ENCODE data around the gene KDM4B. TPM values are rescaled to one million over a fixed set of nuclear protein-coding genes. Genes with fewer than 3 reads are reported as not detected.
A peak's percentile ranks its signal among the peaks of the same experiment; 100 is the strongest.

KDM4B gene
- total RNA-seq, 2 donors from 2014 or later, result 33.8 to 83.5 TPM

GRCh38 chr19:5048091-5048726, 79.3 kb downstream of the KDM4B start:
- Mint-ChIP-seq H3K27ac (no peak overlapping the region), H3K36me3 (ENCODE audit: low read depth) (peaks cover 9% of the 10 kb centered on the region), H3K27me3 (no peaks in the 10 kb centered on the region), H3K9me3 (no peaks in the 10 kb centered on the region), H3K4me1 (peaks cover 4% of the 10 kb centered on the region), H3K4me3 (no peak overlapping the region)
- ATAC-seq (replicated peaks), result peak; percentile 79

- ATAC-seq (replicated peaks), result no peak
- H3K9me3 Mint-ChIP-seq, result no peaks in the 10 kb centered on the region
- no peaks in the 10 kb centered on the region for H3K27me3 Mint-ChIP-seq
- H3K4me3 Mint-ChIP-seq, result no peak overlapping the region
- peaks cover 11% of the 10 kb centered on the region for H3K36me3 Mint-ChIP-seq (ENCODE audit: low read depth)
- no peak overlapping the region for H3K27ac Mint-ChIP-seq
- H3K4me1 Mint-ChIP-seq, result peaks cover 4% of the 10 kb centered on the region
Observed at GRCh38 chr19:5048727-5049553, 80.0 kb downstream of the KDM4B start.

- no peaks in the 10 kb centered on the region for H3K9me3 Mint-ChIP-seq
- no peaks in the 10 kb centered on the region for H3K27me3 Mint-ChIP-seq
- ATAC-seq (replicated peaks), result no peak
- H3K36me3 Mint-ChIP-seq (ENCODE audit: low read depth), result peaks cover 16% of the 10 kb centered on the region
- no peak overlapping the region for H3K27ac Mint-ChIP-seq
- peaks cover 1% of the 10 kb centered on the region for H3K4me1 Mint-ChIP-seq
- no peak overlapping the region for H3K4me3 Mint-ChIP-seq
Observed at GRCh38 chr19:5049561-5049960, 80.6 kb downstream of the KDM4B start.

- Mint-ChIP-seq H3K36me3 (ENCODE audit: low read depth) (peaks cover 16% of the 10 kb centered on the region), H3K27me3 (no peaks in the 10 kb centered on the region), H3K4me1 (no peaks in the 10 kb centered on the region), H3K9me3 (no peaks in the 10 kb centered on the region), H3K27ac (no peak overlapping the region), H3K4me3 (no peak overlapping the region)
- no peak for ATAC-seq (replicated peaks)
Observed at GRCh38 chr19:5050067-5050656, 81.2 kb downstream of the KDM4B start.

GRCh38 chr19:5050905-5051304, 82.0 kb downstream of the KDM4B start:
- Mint-ChIP-seq H3K36me3 (ENCODE audit: low read depth) (peaks cover 19% of the 10 kb centered on the region), H3K9me3 (no peaks in the 10 kb centered on the region), H3K4me1 (no peaks in the 10 kb centered on the region), H3K27me3 (no peaks in the 10 kb centered on the region), H3K27ac (no peak overlapping the region), H3K4me3 (no peak overlapping the region)
- ATAC-seq (replicated peaks), result no peak

GRCh38 chr19:5051619-5052018, 82.7 kb downstream of the KDM4B start:
- no peaks in the 10 kb centered on the region for H3K9me3 Mint-ChIP-seq
- no peak overlapping the region for H3K27ac Mint-ChIP-seq
- H3K36me3 Mint-ChIP-seq (ENCODE audit: low read depth), result peaks cover 21% of the 10 kb centered on the region
- no peak for ATAC-seq (replicated peaks)
- no peaks in the 10 kb centered on the region for H3K4me1 Mint-ChIP-seq
- H3K4me3 Mint-ChIP-seq, result no peak overlapping the region
- H3K27me3 Mint-ChIP-seq, result no peaks in the 10 kb centered on the region

GRCh38 chr19:5052515-5052914, 83.6 kb downstream of the KDM4B start:
- Mint-ChIP-seq H3K4me3 (no peak overlapping the region), H3K36me3 (ENCODE audit: low read depth) (peaks cover 20% of the 10 kb centered on the region), H3K4me1 (no peaks in the 10 kb centered on the region), H3K9me3 (no peaks in the 10 kb centered on the region), H3K27me3 (no peaks in the 10 kb centered on the region), H3K27ac (no peak overlapping the region)
- no peak for ATAC-seq (replicated peaks)

- no peaks in the 10 kb centered on the region for H3K9me3 Mint-ChIP-seq
- no peak for ATAC-seq (replicated peaks)
- H3K27me3 Mint-ChIP-seq, result no peaks in the 10 kb centered on the region
- no peak overlapping the region for H3K4me3 Mint-ChIP-seq
- no peaks in the 10 kb centered on the region for H3K4me1 Mint-ChIP-seq
- no peak overlapping the region for H3K27ac Mint-ChIP-seq
- peaks cover 23% of the 10 kb centered on the region for H3K36me3 Mint-ChIP-seq (ENCODE audit: low read depth)
Observed at GRCh38 chr19:5052945-5053485, 84.1 kb downstream of the KDM4B start.

- H3K27ac Mint-ChIP-seq, result no peak overlapping the region
- no peaks in the 10 kb centered on the region for H3K27me3 Mint-ChIP-seq
- no peak overlapping the region for H3K4me3 Mint-ChIP-seq
- no peaks in the 10 kb centered on the region for H3K9me3 Mint-ChIP-seq
- H3K36me3 Mint-ChIP-seq (ENCODE audit: low read depth), result peaks cover 23% of the 10 kb centered on the region
- H3K4me1 Mint-ChIP-seq, result no peaks in the 10 kb centered on the region
- ATAC-seq (replicated peaks), result no peak
Observed at GRCh38 chr19:5053661-5054060, 84.7 kb downstream of the KDM4B start.

- Mint-ChIP-seq H3K4me3 (no peak overlapping the region), H3K9me3 (no peaks in the 10 kb centered on the region), H3K27ac (no peak overlapping the region), H3K4me1 (no peaks in the 10 kb centered on the region), H3K27me3 (no peaks in the 10 kb centered on the region), H3K36me3 (ENCODE audit: low read depth) (peaks cover 23% of the 10 kb centered on the region)
- ATAC-seq (replicated peaks), result no peak
Observed at GRCh38 chr19:5054551-5055456, 85.9 kb downstream of the KDM4B start.

GRCh38 chr19:5055457-5055776, 86.5 kb downstream of the KDM4B start:
- no peaks in the 10 kb centered on the region for H3K27me3 Mint-ChIP-seq
- H3K36me3 Mint-ChIP-seq (ENCODE audit: low read depth), result peaks cover 23% of the 10 kb centered on the region
- no peak for ATAC-seq (replicated peaks)
- no peak overlapping the region for H3K27ac Mint-ChIP-seq
- H3K9me3 Mint-ChIP-seq, result no peaks in the 10 kb centered on the region
- no peaks in the 10 kb centered on the region for H3K4me1 Mint-ChIP-seq
- H3K4me3 Mint-ChIP-seq, result no peak overlapping the region

GRCh38 chr19:5057860-5058259, 88.9 kb downstream of the KDM4B start:
- H3K4me3 Mint-ChIP-seq, result no peak overlapping the region
- no peaks in the 10 kb centered on the region for H3K4me1 Mint-ChIP-seq
- H3K9me3 Mint-ChIP-seq, result no peaks in the 10 kb centered on the region
- no peaks in the 10 kb centered on the region for H3K27me3 Mint-ChIP-seq
- H3K36me3 Mint-ChIP-seq (ENCODE audit: low read depth), result peaks cover 43% of the 10 kb centered on the region
- ATAC-seq (replicated peaks), result no peak
- H3K27ac Mint-ChIP-seq, result no peak overlapping the region

- Mint-ChIP-seq H3K9me3 (no peaks in the 10 kb centered on the region), H3K36me3 (ENCODE audit: low read depth) (peaks cover 49% of the 10 kb centered on the region), H3K27ac (no peak overlapping the region), H3K27me3 (no peaks in the 10 kb centered on the region), H3K4me1 (no peaks in the 10 kb centered on the region), H3K4me3 (no peak overlapping the region)
- ATAC-seq (replicated peaks), result no peak
Observed at GRCh38 chr19:5058521-5059212, 89.8 kb downstream of the KDM4B start.

- no peak for ATAC-seq (replicated peaks)
Observed at GRCh38 chr19:5059213-5059574, 90.3 kb downstream of the KDM4B start.

More at GRCh38 chr19:5059213-5059574, 90.3 kb downstream of the KDM4B start:
- no peaks in the 10 kb centered on the region for H3K9me3 Mint-ChIP-seq
- H3K4me3 Mint-ChIP-seq, result no peak overlapping the region
- H3K36me3 Mint-ChIP-seq (ENCODE audit: low read depth), result peaks cover 44% of the 10 kb centered on the region
- no peak overlapping the region for H3K27ac Mint-ChIP-seq
- H3K4me1 Mint-ChIP-seq, result no peaks in the 10 kb centered on the region
- H3K27me3 Mint-ChIP-seq, result no peaks in the 10 kb centered on the region

Data from activated T-helper 17 cell treated with anti-CD3 and anti-CD28 coated beads, Interleukin-2, amount 50 U/mL, for 72 hours (primary cell).